Common myeloid progenitor, CD34-positive (primary cell): Measurements from ENCODE around the gene MBTPS1.

ENCODE experiments used
- CTCF ChIA-PET: fragments of 350-600 bp; sonication (Branson Sonifier 250); formaldehyde crosslinking; loops from one replicate; lab custom pipeline; 2021; ENCODE audit warnings: antibody characterized with exemption; lab: Charles Lee
- POLR2A ChIA-PET: fragments of 350-600 bp; sonication (Branson Sonifier 250); formaldehyde crosslinking; loops from one replicate; lab custom pipeline; 2021; ENCODE audit warnings: antibody characterized with exemption; lab: Charles Lee
- DNase-seq, 3 donors: peaks; one replicate each; pipeline versions ENCODE4 v3.0.0 to v3.0.0-alpha.2; 2013
- H3K27ac ChIP-seq, 2 experiments: 1 replicate in 1 of 2; 2 replicates in 1 of 2; pipeline ENCODE4 v1.7.0; 2013; ENCODE audit warnings: inconsistent platforms in 2 of 2, low read length in 2 of 2, mild to moderate bottlenecking in 2 of 2, low read depth in 1 of 2, moderate library complexity in 1 of 2; ENCODE audit not compliant: severe bottlenecking in 2 of 2, insufficient read depth in 1 of 2, poor library complexity in 1 of 2
- H3K27me3 ChIP-seq, 5 experiments: replicated peaks in 2 of 5; 1 replicate in 3 of 5; 2 replicates in 2 of 5; pipeline versions ENCODE4 v1.6.1 to v1.7.0; 2013; ENCODE audit warnings: low read length in 4 of 5, mild to moderate bottlenecking in 2 of 5, moderate library complexity in 2 of 5, inconsistent platforms in 1 of 5; ENCODE audit not compliant: insufficient read depth in 5 of 5, control insufficient read depth in 4 of 5
- H3K36me3 ChIP-seq, 4 experiments: 1 replicate in 2 of 4; 2 replicates in 2 of 4; pipeline versions ENCODE4 v1.6.1 to v1.7.0; 2013; ENCODE audit warnings: low read length in 3 of 4, control low read depth in 1 of 4, mild to moderate bottlenecking in 1 of 4; ENCODE audit not compliant: control insufficient read depth in 4 of 4, insufficient read depth in 4 of 4
- H3K4me1 ChIP-seq, 4 experiments: 1 replicate in 3 of 4; 2 replicates in 1 of 4; pipeline versions ENCODE4 v1.6.1 to v1.7.1; 2013; ENCODE audit warnings: low read length in 3 of 4, mild to moderate bottlenecking in 3 of 4, control low read depth in 1 of 4, inconsistent platforms in 1 of 4, moderate library complexity in 1 of 4; ENCODE audit not compliant: control insufficient read depth in 4 of 4, insufficient read depth in 4 of 4; ENCODE audit errors: control extremely low read depth in 1 of 4
- H3K4me3 ChIP-seq, 7 experiments: 1 replicate in 4 of 7; 2 replicates in 3 of 7; pipeline versions ENCODE4 v1.5.1 to v1.7.0; 2013; ENCODE audit warnings: mild to moderate bottlenecking in 7 of 7, low read length in 6 of 7, moderate library complexity in 6 of 7, inconsistent platforms in 2 of 7, low read depth in 2 of 7, control low read depth in 1 of 7; ENCODE audit not compliant: insufficient read depth in 4 of 7, control insufficient read depth in 1 of 7; ENCODE audit errors: extremely low read depth in 1 of 7
- H3K9me3 ChIP-seq, 5 experiments: 1 replicate in 4 of 5; 2 replicates in 1 of 5; pipeline versions ENCODE4 v1.6.1 to v1.7.1; 2013; ENCODE audit warnings: low read length in 4 of 5, mild to moderate bottlenecking in 2 of 5, inconsistent platforms in 1 of 5, low read depth in 1 of 5, moderate library complexity in 1 of 5; ENCODE audit not compliant: control insufficient read depth in 4 of 5, insufficient read depth in 2 of 5; ENCODE audit errors: control extremely low read depth in 1 of 5
- WGBS: methylation state at CpG from one replicate; pipeline ENCODE4 v1.1.5; 2013; ENCODE audit not compliant: insufficient coverage; 5-methylcytosine and 5-hydroxymethylcytosine counted together

MBTPS1 gene

DNA sequence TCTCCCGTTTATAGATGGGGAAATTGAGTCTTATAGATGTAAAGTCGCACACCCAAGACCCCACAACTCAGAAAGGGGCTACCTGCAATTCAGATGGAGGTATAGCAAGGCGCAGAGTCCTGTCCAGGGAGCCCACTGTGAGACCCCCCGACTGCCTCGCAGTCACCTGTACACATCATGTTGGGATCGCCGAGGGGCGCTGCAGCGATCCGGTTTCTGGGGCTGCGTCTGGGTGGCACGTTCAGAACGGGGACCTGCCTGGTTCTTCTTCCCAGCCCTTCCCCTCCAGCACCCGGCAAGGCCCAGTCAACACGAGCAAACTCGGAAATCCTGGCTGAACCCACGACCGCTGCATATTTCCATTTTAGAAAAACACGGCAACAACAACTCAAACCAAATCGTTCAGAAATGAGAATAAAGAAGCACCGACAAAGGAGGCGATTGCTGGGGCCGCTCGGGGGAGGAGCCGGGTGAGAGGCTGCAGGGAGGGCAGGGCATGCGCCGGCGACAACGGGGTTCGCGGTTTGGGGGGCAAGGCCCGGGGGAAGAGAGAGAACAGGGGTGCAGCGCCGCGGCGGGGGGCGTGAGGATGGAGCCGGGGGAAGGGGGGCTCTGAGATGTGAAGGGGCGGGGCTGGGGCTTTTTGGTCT is 27.6 kb upstream of the MBTPS1 start:
- 0% methylated on average over 19 of the region's 39 CpGs for WGBS
- Histone ChIP-seq H3K9me3 (no peaks in the 10 kb centered on the region), H3K27ac (peak overlapping the region in 1 of 2 experiments; percentile 71), H3K4me1 (peaks cover 0 to 15% (median 12%) of the 10 kb centered on the region in 4 experiments), H3K27me3 (peaks cover 0 to 27% (median 8%) of the 10 kb centered on the region in 5 experiments), H3K36me3 (no peaks in the 10 kb centered on the region), H3K4me3 (peak overlapping the region; percentile 62 to 86 (median 72))
- POLR2A ChIA-PET: no interaction called here
- DNase-seq: peak; percentile 15 to 63 (median 49)
- CTCF ChIA-PET: interaction anchor here (0.6 to 1.0 kb wide), 4 partner anchors 8 to 61 kb away, joined by 3 to 4 read pairs (median 3); no protein-coding TSS in a partner anchor

DNA sequence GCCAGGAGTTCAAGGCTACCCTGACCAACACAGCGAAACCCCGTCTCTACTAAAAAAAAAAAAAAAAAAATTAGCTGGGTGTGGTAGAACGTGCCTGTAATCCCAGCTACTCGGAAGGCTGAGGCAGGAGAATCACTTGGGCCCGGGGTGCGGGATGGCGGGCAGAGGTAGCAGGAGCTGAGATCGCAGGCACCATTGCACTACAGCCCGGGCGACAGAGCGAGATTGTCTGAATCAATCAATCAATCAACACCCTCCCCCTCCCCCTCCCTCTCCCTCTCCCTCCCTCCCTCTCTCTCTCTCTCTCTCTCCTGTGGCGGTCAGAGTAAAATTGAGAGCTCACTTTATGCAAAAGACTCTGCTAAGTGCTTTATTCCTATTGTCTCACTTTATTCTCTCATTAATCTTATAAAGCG is 27.1 kb upstream of the MBTPS1 start:
- Histone ChIP-seq H3K36me3 (no peaks in the 10 kb centered on the region), H3K27me3 (peaks cover 0 to 24% (median 8%) of the 10 kb centered on the region in 5 experiments), H3K9me3 (no peaks in the 10 kb centered on the region), H3K27ac (peak overlapping the region in 1 of 2 experiments; percentile 71), H3K4me3 (peak overlapping the region in 6 of 7 experiments; percentile 69 to 86 (median 74)), H3K4me1 (peaks cover 0 to 15% (median 12%) of the 10 kb centered on the region in 4 experiments)
- CTCF ChIA-PET: interaction anchor here (0.6 to 2.6 kb wide), 2 partner anchors 57 to 61 kb away, joined by 3 to 9 read pairs; no protein-coding TSS in a partner anchor
- WGBS: 61% methylated on average over 5 of the region's 13 CpGs
- POLR2A ChIA-PET: no interaction called here
- peak in 1 of 3 donors; percentile 18 for DNase-seq

DNA sequence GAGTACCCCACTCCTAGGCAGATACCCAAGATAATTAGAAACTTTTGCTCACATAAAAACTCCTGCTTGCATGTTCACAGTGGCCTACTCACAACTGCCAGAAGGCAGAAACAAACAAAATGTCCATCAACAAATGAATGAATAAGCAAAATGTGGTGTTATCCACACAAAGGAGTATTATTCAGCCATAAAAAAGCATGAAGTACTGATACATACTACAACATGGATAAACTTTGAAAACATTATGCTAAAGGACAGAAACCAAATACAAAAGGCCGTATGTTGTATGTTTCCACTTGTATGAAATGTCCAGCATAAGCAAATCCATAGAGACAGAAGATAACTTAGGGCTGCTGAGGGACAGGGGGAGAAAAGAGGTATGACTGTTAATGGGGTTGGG is 26.3 kb upstream of the MBTPS1 start:
- ChIA-PET POLR2A (no interaction called here), CTCF (interaction anchor here (1.9 to 2.6 kb wide), 2 partner anchors 27 to 57 kb away, joined by 9 read pairs; partner anchors contain the start of gene MBTPS1)
- Histone ChIP-seq H3K4me3 (no peak overlapping the region), H3K4me1 (peaks cover 0 to 15% (median 12%) of the 10 kb centered on the region in 4 experiments), H3K27me3 (peaks cover 0 to 17% (median 8%) of the 10 kb centered on the region in 5 experiments), H3K27ac (no peak overlapping the region), H3K9me3 (no peaks in the 10 kb centered on the region), H3K36me3 (no peaks in the 10 kb centered on the region)
- no peak for DNase-seq
- 100% methylated on average over 1 of the region's 1 CpG for WGBS

DNA sequence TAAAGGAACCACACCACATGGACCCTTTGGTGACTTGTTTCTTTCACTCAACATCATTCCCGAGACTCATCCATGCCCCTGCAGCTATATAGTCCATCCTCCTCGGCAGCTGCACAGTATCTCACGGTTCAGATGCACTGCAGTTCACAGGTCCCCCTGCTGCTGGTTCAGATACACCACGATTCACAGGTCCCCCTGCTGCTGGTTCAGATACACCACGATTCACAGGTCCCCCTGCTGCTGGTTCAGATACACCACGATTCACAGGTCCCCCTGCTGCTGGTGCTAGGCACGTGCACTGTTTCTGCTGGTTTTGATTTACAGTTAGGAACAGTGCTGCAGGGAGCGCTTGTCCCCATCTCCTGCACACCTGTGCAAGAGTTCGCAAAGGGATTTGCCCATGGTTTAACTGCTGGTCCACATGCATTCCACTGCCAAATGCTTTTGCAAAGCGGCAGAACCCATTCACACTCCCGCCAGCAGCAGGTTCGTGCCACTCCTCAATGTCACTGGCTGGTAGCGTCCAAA is 24.5 kb upstream of the MBTPS1 start:
- H3K9me3 ChIP-seq: no peaks in the 10 kb centered on the region
- ChIA-PET CTCF (interaction anchor here (0.7 to 2.6 kb wide), 4 partner anchors 24 to 55 kb away, joined by 3 to 13 read pairs (median 9); partner anchors contain the start of gene MBTPS1), POLR2A (no interaction called here)
- H3K27me3 ChIP-seq: peaks cover 0 to 7% (median 4%) of the 10 kb centered on the region in 5 experiments
- no peaks in the 10 kb centered on the region for H3K36me3 ChIP-seq
- peaks cover 0 to 15% (median 12%) of the 10 kb centered on the region in 4 experiments for H3K4me1 ChIP-seq
- DNase-seq: peak; percentile 53 to 64 (median 64)
- H3K27ac ChIP-seq: no peak overlapping the region
- 52% methylated on average over 9 of the region's 13 CpGs for WGBS
- no peak overlapping the region for H3K4me3 ChIP-seq

- peaks cover 0 to 9% (median 7%) of the 10 kb centered on the region in 4 experiments for H3K4me1 ChIP-seq
- peaks cover 0 to 4% (median 0%) of the 10 kb centered on the region in 5 experiments for H3K27me3 ChIP-seq
- 97% methylated on average over 4 of the region's 6 CpGs for WGBS
- DNase-seq: no peak
- peak overlapping the region in 1 of 2 experiments; percentile 31 for H3K27ac ChIP-seq
- H3K36me3 ChIP-seq: no peaks in the 10 kb centered on the region
- POLR2A ChIA-PET: no interaction called here
- H3K9me3 ChIP-seq: no peaks in the 10 kb centered on the region
- H3K4me3 ChIP-seq: no peak overlapping the region
- CTCF ChIA-PET: interaction anchor here (1.1 to 2.5 kb wide), 8 partner anchors 8 to 55 kb away, joined by 3 to 13 read pairs (median 4); partner anchors contain the start of gene MBTPS1
Observed at GRCh38 chr16:84139628-84140258, 23.0 kb upstream of the MBTPS1 start.

- no peak for DNase-seq
- POLR2A ChIA-PET: no interaction called here
- H3K4me1 ChIP-seq: peaks cover 0 to 7% (median 3%) of the 10 kb centered on the region in 4 experiments
- CTCF ChIA-PET: interaction anchor here (1.1 to 2.5 kb wide), 9 partner anchors 8 to 55 kb away, joined by 3 to 13 read pairs (median 4); partner anchors contain the start of gene MBTPS1
- no peak overlapping the region for H3K4me3 ChIP-seq
- no peaks in the 10 kb centered on the region for H3K36me3 ChIP-seq
- 91% methylated on average over 14 of the region's 14 CpGs for WGBS
- peaks cover 0 to 4% (median 0%) of the 10 kb centered on the region in 5 experiments for H3K27me3 ChIP-seq
- H3K9me3 ChIP-seq: no peaks in the 10 kb centered on the region
- H3K27ac ChIP-seq: peak overlapping the region in 1 of 2 experiments; percentile 82
Observed at GRCh38 chr16:84138824-84139627, 22.3 kb upstream of the MBTPS1 start.
